Liver (tissue), 9 donors: Measurements from ENCODE around the gene INSL4. TPM values are rescaled to one million over a fixed set of nuclear protein-coding genes. Genes with fewer than 3 reads are reported as not detected.

Experiments
- DNase-seq: peaks from one replicate; pipeline ENCODE4 v3.0.0-alpha.2; 2017; ENCODE audit warnings: low spot score
- H3K27ac ChIP-seq, 2 donors: one replicate each; pipeline ENCODE4 v1.7.0; 2013; ENCODE audit warnings: inconsistent platforms in 2 of 2, low read length in 2 of 2, control low read depth in 1 of 2, low read depth in 1 of 2, mild to moderate bottlenecking in 1 of 2
- H3K27me3 ChIP-seq, 4 donors: one replicate each; pipeline versions ENCODE4 v1.6.1 to v1.7.0; 2013; ENCODE audit warnings: low read length in 3 of 4, inconsistent platforms in 1 of 4, mild to moderate bottlenecking in 1 of 4, moderate library complexity in 1 of 4; ENCODE audit not compliant: control insufficient read depth in 4 of 4, insufficient read depth in 4 of 4
- H3K36me3 ChIP-seq, 4 donors: one replicate each; pipeline versions ENCODE4 v1.6.1 to v1.7.0; 2013; ENCODE audit warnings: low read length in 3 of 4, mild to moderate bottlenecking in 3 of 4, low read depth in 1 of 4, moderate library complexity in 1 of 4; ENCODE audit not compliant: control insufficient read depth in 4 of 4, insufficient read depth in 3 of 4
- H3K4me1 ChIP-seq, 4 donors: one replicate each; pipeline versions ENCODE4 v1.6.1 to v1.7.0; 2013; ENCODE audit warnings: low read length in 3 of 4, mild to moderate bottlenecking in 3 of 4, moderate library complexity in 1 of 4; ENCODE audit not compliant: control insufficient read depth in 4 of 4, insufficient read depth in 4 of 4
- H3K4me3 ChIP-seq, 3 donors: one replicate each; pipeline versions ENCODE4 v1.6.1 to v1.7.0; 2013; ENCODE audit warnings: low read length in 3 of 3, control low read depth in 1 of 3, low read depth in 1 of 3, mild to moderate bottlenecking in 1 of 3
- H3K9ac ChIP-seq, 2 donors: one replicate each; pipeline ENCODE4 v1.7.0; 2013; ENCODE audit warnings: low read length in 2 of 2, mild to moderate bottlenecking in 2 of 2, moderate library complexity in 2 of 2, control low read depth in 1 of 2, low read depth in 1 of 2
- H3K9me3 ChIP-seq, 4 donors: one replicate each; pipeline versions ENCODE4 v1.6.1 to v1.7.0; 2013; ENCODE audit warnings: low read length in 3 of 4; ENCODE audit not compliant: control insufficient read depth in 4 of 4
- CTCF ChIP-seq: fragments of 150-350 bp; IDR thresholded peaks from 2 replicates; pipeline ENCODE4 v1.5.1; 2017; ENCODE audit warnings: improper control_type of control experiment, low read depth, low read length; ENCODE audit not compliant: missing input control
- EGR1 ChIP-seq, 2 donors: IDR thresholded peaks; 2 replicates each; pipeline ENCODE4 v1.6.1; 2016 to 2018; ENCODE audit warnings: antibody characterized with exemption in 2 of 2, low read depth in 2 of 2
- FOXA2 ChIP-seq: IDR thresholded peaks from 2 replicates; pipeline ENCODE4 v1.6.1; 2016; ENCODE audit warnings: antibody characterized with exemption
- GABPA ChIP-seq, 2 donors: IDR thresholded peaks in 1 of 2; conservative IDR thresholded peaks in 1 of 2; 2 replicates each; pipeline ENCODE4 v1.6.1; 2016; ENCODE audit warnings: antibody characterized with exemption in 2 of 2, mild to moderate bottlenecking in 1 of 2, moderate library complexity in 1 of 2
- HNF4A ChIP-seq, 2 donors: conservative IDR thresholded peaks; 2 replicates each; pipeline ENCODE4 v1.6.1; 2016; ENCODE audit warnings: antibody characterized with exemption in 2 of 2, mild to moderate bottlenecking in 2 of 2
- HNF4G ChIP-seq: IDR thresholded peaks from 2 replicates; pipeline ENCODE4 v1.6.1; 2016; ENCODE audit warnings: antibody characterized with exemption
- JUND ChIP-seq, 2 donors: IDR thresholded peaks; 2 replicates each; pipeline ENCODE4 v1.6.1; 2016; ENCODE audit warnings: antibody characterized with exemption in 2 of 2
- MAX ChIP-seq: IDR thresholded peaks from 2 replicates; pipeline ENCODE4 v1.6.1; 2016; ENCODE audit warnings: antibody characterized with exemption
- RAD21 ChIP-seq, 2 donors: IDR thresholded peaks; 2 replicates each; pipeline ENCODE4 v1.6.1; 2016; ENCODE audit warnings: antibody characterized with exemption in 2 of 2, mild to moderate bottlenecking in 2 of 2
- RXRA ChIP-seq, 2 donors: IDR thresholded peaks; 2 replicates each; pipeline ENCODE4 v1.6.1; 2017 to 2018; ENCODE audit warnings: antibody characterized with exemption in 2 of 2, mild to moderate bottlenecking in 1 of 2
- SP1 ChIP-seq: IDR thresholded peaks from 2 replicates; pipeline ENCODE4 v1.6.1; 2018; ENCODE audit warnings: antibody characterized with exemption, mild to moderate bottlenecking
- TAF1 ChIP-seq: conservative IDR thresholded peaks from 2 replicates; pipeline ENCODE4 v1.6.1; 2016; ENCODE audit warnings: antibody characterized with exemption, mild to moderate bottlenecking
- YY1 ChIP-seq: IDR thresholded peaks from 2 replicates; pipeline ENCODE4 v1.6.1; 2016; ENCODE audit warnings: antibody characterized with exemption, mild to moderate bottlenecking
- WGBS: extraction: QIAGEN DNeasy Blood & Tissue Kit; methylation state at CpG from one replicate; pipeline ENCODE4 v1.1.7; 2013; 5-methylcytosine and 5-hydroxymethylcytosine counted together
- polyA plus RNA-seq, 2 donors: library from polyadenylated mRNA; stranded (reverse) in 1 of 2; unstranded in 1 of 2; fragments of 200-250 nt in 1 of 2; fragments of >200 nt in 1 of 2; fragmentation: Nextera tagmentation in 1 of 2; extraction: Ambion mirVana in 1 of 2; gene quantifications; one replicate each; pipeline versions ENCODE4 v1.2.1 to v1.2.3, GENCODE V29; 2013 to 2015
- total RNA-seq, 2 donors: library from RNA; depleted of rRNA; stranded (reverse); fragments of >200 nt; gene quantifications; one replicate each; pipeline ENCODE4 v1.2.3, GENCODE V29; 2014
- TF ChIP-seq, protein P1 (sequence below): IDR thresholded peaks from 2 replicates; pipeline ENCODE4 v1.6.1; 2016; ENCODE audit warnings: antibody characterized with exemption, mild to moderate bottlenecking
- TF ChIP-seq, protein P2 (sequence below): IDR thresholded peaks from 2 replicates; pipeline ENCODE4 v1.6.1; 2016; ENCODE audit warnings: antibody characterized with exemption
- TF ChIP-seq, protein P3 (sequence below): IDR thresholded peaks from 2 replicates; pipeline ENCODE4 v1.6.1; 2016; ENCODE audit warnings: antibody characterized with exemption
- donor health status: healthy.
- donor health status: healthy.
- donor health status: healthy.
- donor health status: healthy.
- donor health status: healthy.

Gene INSL4
- total and polyA plus RNA-seq, 4 donors = not detected

GRCh38 chr9:5195463-5195862 is 35.8 kb upstream of the INSL4 start:
- peaks cover 0 to 5% (median 0%) of the 10 kb centered on the region in 4 donors for H3K9me3 ChIP-seq
- H3K9ac ChIP-seq = no peak overlapping the region
- H3K27ac ChIP-seq = no peak overlapping the region
- no peaks in the 10 kb centered on the region for H3K27me3 ChIP-seq
- no peak overlapping the region for H3K4me3 ChIP-seq
- 51% methylated on average over 1 of the region's 1 CpG for WGBS
- no peaks in the 10 kb centered on the region for H3K36me3 ChIP-seq
- no peaks in the 10 kb centered on the region for H3K4me1 ChIP-seq
- DNase-seq = no peak
- no peak for TF ChIP-seq RAD21 (IDR thresholded peaks at IDR 0.05)
- no peak for TF ChIP-seq GABPA (IDR thresholded peaks at IDR 0.05 in 1 of 2, conservative IDR thresholded peaks at IDR 0.05 in 1 of 2)
- no peak for TF ChIP-seq EGR1 (IDR thresholded peaks at IDR 0.05; ENCODE audit: low read depth in 2 of 2)
- TF ChIP-seq TAF1 = no peak
- no peak for TF ChIP-seq CTCF
- TF ChIP-seq, protein P1, sequence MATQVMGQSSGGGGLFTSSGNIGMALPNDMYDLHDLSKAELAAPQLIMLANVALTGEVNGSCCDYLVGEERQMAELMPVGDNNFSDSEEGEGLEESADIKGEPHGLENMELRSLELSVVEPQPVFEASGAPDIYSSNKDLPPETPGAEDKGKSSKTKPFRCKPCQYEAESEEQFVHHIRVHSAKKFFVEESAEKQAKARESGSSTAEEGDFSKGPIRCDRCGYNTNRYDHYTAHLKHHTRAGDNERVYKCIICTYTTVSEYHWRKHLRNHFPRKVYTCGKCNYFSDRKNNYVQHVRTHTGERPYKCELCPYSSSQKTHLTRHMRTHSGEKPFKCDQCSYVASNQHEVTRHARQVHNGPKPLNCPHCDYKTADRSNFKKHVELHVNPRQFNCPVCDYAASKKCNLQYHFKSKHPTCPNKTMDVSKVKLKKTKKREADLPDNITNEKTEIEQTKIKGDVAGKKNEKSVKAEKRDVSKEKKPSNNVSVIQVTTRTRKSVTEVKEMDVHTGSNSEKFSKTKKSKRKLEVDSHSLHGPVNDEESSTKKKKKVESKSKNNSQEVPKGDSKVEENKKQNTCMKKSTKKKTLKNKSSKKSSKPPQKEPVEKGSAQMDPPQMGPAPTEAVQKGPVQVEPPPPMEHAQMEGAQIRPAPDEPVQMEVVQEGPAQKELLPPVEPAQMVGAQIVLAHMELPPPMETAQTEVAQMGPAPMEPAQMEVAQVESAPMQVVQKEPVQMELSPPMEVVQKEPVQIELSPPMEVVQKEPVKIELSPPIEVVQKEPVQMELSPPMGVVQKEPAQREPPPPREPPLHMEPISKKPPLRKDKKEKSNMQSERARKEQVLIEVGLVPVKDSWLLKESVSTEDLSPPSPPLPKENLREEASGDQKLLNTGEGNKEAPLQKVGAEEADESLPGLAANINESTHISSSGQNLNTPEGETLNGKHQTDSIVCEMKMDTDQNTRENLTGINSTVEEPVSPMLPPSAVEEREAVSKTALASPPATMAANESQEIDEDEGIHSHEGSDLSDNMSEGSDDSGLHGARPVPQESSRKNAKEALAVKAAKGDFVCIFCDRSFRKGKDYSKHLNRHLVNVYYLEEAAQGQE = no peak
- TF ChIP-seq, protein P2, sequence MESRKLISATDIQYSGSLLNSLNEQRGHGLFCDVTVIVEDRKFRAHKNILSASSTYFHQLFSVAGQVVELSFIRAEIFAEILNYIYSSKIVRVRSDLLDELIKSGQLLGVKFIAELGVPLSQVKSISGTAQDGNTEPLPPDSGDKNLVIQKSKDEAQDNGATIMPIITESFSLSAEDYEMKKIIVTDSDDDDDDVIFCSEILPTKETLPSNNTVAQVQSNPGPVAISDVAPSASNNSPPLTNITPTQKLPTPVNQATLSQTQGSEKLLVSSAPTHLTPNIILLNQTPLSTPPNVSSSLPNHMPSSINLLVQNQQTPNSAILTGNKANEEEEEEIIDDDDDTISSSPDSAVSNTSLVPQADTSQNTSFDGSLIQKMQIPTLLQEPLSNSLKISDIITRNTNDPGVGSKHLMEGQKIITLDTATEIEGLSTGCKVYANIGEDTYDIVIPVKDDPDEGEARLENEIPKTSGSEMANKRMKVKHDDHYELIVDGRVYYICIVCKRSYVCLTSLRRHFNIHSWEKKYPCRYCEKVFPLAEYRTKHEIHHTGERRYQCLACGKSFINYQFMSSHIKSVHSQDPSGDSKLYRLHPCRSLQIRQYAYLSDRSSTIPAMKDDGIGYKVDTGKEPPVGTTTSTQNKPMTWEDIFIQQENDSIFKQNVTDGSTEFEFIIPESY = no peak
- no peak for TF ChIP-seq HNF4A (conservative IDR thresholded peaks at IDR 0.05)
- TF ChIP-seq YY1 = no peak
- TF ChIP-seq RXRA (IDR thresholded peaks at IDR 0.05) = no peak

DNA sequence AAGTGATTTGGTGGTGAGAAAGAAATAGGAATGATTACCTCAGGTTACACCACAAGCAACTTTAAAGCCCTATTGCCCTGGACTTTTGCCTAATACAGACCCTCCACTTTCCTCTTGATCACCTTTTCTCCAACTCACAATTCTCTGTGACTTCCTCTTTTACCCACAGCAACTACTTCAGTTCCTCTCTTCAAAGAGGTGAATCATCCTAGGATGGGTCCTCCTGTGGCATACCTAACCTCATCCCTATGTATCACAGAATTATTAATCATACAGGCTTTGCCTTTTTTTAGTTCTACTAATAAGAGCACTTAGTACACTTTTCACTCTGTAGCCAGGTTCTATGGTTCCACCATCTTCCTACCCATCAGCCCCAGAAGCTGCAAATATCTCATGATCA is 26.1 kb upstream of the INSL4 start:
- no peaks in the 10 kb centered on the region for H3K9me3 ChIP-seq
- no peak overlapping the region for H3K4me3 ChIP-seq
- H3K4me1 ChIP-seq = no peaks in the 10 kb centered on the region
- H3K36me3 ChIP-seq = no peaks in the 10 kb centered on the region
- H3K27me3 ChIP-seq = no peaks in the 10 kb centered on the region
- H3K27ac ChIP-seq = no peak overlapping the region
- no peak overlapping the region for H3K9ac ChIP-seq
- no peak for DNase-seq
- TF ChIP-seq SP1 (no peak), HNF4G (no peak), YY1 (no peak), FOXA2 (no peak), JUND (IDR thresholded peaks at IDR 0.05) (no peak), CTCF (no peak), TAF1 (no peak), GABPA (IDR thresholded peaks at IDR 0.05 in 1 of 2, conservative IDR thresholded peaks at IDR 0.05 in 1 of 2) (no peak), MAX (no peak), RXRA (IDR thresholded peaks at IDR 0.05) (no peak)
- TF ChIP-seq, protein P3, sequence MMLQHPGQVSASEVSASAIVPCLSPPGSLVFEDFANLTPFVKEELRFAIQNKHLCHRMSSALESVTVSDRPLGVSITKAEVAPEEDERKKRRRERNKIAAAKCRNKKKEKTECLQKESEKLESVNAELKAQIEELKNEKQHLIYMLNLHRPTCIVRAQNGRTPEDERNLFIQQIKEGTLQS = no peak
- TF ChIP-seq, protein P2 = no peak
